Fibroblast of skin of right quadriceps (primary cell): ENCODE data around the gene STEAP3.

Experiments
- DNase-seq: peaks from one replicate; pipeline ENCODE4 v3.0.0-alpha.2; 2013

Gene STEAP3

DNA sequence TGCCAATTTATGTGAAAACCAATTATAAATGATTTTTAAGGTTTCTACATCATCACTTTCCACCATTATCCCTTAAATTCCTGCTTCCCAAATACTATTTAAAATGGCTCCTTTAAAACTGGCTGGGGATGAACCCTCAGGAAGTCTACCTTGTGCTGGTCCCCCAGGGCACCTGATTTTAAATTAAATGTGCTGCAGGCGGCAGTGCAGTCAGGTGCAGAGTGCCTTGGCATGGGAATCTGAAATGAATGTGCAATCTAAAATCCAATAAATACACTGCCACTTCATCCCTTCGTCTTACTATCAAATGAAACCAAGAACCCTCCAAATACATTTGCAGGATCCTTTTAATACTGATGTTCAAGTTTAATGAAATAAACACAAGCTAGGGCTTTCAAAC, 81.2 kb downstream of the STEAP3 start:
- no peak for DNase-seq

DNA sequence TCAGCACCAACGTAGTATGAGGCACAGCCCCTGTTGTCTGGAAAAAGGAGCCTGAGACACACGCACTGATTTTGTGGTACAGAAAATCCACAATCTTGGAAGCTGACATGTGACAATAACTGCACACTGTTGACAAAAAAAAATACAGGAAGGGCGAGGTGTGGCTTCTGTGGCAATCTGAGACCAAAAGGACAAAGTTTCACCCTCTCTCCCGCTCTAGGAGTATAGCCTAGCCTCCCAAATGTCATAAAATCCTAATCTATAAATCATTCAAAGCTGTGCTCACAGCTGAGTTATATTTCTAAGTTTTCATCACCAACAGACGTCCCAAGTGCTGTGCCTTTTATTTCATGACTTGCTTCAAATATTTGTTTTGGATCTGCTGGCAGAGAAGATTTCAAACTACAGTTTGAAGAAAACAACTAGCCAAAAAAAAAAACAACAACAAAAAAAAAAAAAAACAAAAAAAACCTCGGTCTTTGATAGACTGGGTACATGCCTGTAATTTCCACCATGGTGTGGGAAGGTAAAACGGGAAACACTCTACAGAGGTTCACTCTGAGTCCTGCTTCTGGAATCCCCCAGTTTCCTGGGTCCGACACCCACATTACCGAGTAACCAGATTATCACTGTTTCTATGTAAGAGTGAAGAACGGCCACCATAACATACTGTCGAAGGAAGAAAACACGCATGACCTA, 82.0 kb downstream of the STEAP3 start:
- no peak for DNase-seq

DNA sequence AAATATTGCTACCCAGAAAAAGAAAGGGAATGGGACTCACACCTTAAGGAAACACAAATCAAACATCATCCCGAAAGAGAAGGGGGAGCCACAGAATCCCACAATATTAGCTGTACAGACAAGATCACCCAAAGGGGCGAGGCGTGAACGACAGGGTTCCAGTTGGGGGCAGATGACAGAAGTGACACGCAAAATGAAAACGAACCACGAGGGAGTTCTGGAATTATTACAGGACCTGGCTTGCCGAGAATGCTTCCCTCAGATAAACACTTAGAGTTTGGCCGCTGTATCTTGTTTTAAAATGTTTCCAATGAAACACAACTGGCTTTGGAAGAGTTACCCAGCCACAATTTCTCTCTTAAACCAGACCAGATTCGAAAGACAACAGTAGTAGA, 82.6 kb downstream of the STEAP3 start:
- DNase-seq: no peak

DNA sequence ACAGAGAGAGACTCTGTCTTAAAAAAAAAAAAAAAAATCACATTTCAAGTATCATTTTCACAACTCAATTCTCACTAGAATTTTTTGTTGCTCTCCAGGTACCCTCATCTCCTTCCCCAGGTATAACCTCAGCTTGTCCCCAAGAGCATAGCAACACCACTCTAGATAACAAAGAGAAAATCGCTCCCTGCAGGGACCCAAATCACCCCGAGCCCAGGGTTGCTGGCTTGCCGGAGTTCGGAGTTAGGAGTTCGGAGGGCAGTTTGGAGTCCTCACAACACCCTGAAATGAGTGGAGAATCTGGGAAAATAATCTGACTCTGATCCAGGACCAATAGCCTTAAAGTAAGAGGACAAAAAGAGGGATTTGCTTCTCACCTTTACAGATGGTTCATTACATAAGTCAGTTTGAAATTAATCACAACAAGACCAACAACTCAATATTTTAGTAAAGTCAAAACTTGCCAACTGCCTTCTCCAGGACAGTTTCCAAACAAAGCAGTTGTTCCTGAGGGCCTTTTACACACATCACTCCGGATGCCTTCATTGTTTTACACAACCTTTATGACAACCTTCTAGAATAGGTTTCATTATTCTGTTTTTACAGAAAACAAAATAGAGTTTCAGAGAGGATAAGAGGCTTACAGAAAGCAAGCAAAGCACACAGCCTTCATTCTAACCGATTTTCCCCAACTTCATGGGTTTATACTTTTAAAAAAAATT, 83.9 kb downstream of the STEAP3 start:
- DNase-seq: no peak

DNA sequence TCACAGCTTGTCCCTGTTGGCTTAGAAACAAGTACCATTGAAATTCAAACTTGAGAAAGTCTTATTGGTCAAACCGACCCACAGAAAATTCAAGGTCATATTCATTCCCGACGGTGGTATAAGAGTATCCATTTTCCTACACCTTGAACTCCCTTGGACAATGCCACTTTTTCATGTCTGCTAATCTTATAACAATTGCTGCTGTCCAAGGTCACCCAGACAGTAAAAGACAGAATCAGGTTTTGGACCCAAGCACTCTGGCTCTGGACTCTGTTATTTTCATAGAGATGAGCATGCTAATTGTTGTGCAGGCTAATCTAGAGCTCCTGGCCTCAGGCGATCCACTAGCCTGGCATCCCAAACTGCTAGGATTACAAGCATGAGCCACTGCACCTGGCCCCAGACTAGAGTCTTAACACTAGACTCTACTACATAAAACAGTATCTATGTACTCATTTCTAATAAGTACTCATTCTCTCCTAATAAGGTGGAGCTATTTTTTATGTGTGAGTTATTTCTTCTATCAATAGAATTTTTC, 85.2 kb downstream of the STEAP3 start:
- DNase-seq: no peak

DNA sequence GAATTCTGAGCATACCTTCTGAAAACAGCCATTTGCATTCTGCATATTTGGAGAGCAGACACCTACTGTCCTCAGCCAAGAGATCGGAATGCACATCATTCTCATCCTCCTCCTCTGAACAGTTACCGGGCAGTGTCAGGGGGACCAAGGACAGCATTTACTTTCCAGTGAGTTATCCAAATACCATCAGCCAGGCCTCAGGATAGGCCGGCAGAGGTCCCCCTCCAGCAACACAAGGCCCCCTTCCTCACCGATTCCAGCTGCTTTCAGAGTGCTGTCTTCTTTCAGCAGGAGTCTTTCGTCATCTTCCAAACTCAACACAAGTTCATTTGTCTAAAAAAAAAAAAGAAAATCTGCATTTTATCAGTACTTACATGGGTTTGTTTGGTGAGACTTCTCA, 87.7 kb downstream of the STEAP3 start:
- no peak for DNase-seq

DNA sequence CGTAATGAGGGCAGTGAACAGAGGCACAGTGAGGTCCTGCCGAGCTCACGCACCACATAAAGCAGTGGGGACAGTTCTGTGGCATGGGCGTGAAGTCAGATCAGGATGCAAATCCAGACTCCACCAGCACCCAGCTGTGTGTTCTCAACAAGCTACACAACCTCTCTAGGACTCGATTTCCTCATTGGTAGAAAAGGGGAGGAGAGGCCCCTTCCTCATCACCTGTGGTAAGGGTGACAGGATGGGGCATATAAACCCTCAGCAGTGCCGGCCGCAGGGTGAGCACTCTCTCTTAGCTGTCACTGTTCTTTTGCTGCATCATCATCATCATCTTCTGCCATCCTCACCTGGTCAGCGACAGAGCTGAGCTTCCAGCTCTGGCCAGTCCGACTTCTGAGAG, 88.2 kb downstream of the STEAP3 start:
- DNase-seq: no peak
